22Rv1 (cell line): ENCODE results near the gene PIK3C3.

Source experiments
- H3K27ac ChIP-seq: fragments of 450-650 bp; 2 replicates; pipeline ENCODE4 v1.5.1; 2017
- ZFX ChIP-seq: fragments of 450-650 bp; IDR thresholded peaks from 2 replicates; pipeline ENCODE4 v1.6.1; 2017; ENCODE audit warnings: antibody characterized with exemption, borderline replicate concordance
- TF ChIP-seq, protein P1 (sequence below): fragments of 450-650 bp; IDR thresholded peaks from 2 replicates; pipeline ENCODE4 v1.5.1; 2017; ENCODE audit warnings: mild to moderate bottlenecking

PIK3C3 gene

DNA sequence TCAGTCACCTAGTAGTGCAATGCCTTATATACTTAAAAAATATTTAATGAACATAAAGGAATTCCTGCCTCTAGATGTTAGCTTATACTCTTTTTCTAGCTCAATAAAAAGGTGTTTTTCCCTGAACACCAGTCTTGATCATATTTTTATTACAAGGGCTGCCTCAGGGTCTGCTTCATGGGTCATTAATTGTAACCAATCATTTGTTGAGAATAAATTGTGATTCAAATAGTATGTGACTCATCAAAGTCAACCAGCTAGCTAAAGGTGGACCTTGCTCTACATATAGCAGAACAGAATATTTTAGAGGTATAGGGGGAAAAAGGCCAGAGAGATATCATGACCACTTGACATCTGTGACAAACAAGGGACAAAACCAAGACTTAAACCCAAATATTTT, 114.0 kb downstream of the PIK3C3 start:
- TF ChIP-seq ZFX, result no peak
- TF ChIP-seq, protein P1, sequence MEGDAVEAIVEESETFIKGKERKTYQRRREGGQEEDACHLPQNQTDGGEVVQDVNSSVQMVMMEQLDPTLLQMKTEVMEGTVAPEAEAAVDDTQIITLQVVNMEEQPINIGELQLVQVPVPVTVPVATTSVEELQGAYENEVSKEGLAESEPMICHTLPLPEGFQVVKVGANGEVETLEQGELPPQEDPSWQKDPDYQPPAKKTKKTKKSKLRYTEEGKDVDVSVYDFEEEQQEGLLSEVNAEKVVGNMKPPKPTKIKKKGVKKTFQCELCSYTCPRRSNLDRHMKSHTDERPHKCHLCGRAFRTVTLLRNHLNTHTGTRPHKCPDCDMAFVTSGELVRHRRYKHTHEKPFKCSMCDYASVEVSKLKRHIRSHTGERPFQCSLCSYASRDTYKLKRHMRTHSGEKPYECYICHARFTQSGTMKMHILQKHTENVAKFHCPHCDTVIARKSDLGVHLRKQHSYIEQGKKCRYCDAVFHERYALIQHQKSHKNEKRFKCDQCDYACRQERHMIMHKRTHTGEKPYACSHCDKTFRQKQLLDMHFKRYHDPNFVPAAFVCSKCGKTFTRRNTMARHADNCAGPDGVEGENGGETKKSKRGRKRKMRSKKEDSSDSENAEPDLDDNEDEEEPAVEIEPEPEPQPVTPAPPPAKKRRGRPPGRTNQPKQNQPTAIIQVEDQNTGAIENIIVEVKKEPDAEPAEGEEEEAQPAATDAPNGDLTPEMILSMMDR, result no peak
- no peak overlapping the region for H3K27ac ChIP-seq

DNA sequence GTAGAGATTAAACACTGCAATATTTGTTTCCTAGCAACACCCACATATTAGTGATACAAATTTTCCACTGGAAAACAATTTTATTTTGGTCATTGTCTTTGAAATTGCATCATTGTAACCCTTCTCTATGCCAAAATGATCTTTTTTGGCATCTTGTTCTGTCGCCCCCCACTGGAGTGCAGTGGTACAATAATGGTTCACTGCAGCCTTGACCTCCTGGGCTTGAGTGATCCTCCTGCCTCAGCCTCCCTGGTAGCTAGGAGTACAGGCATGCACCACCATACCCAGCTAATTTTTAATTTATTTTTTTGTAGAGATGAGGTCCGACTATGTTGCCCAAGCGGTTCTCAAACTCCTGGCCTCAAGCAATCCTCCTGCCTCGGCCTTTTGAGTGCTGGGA, 117.4 kb downstream of the PIK3C3 start:
- no peak overlapping the region for H3K27ac ChIP-seq
- TF ChIP-seq, protein P1, result peak; percentile 38
- no peak for TF ChIP-seq ZFX

DNA sequence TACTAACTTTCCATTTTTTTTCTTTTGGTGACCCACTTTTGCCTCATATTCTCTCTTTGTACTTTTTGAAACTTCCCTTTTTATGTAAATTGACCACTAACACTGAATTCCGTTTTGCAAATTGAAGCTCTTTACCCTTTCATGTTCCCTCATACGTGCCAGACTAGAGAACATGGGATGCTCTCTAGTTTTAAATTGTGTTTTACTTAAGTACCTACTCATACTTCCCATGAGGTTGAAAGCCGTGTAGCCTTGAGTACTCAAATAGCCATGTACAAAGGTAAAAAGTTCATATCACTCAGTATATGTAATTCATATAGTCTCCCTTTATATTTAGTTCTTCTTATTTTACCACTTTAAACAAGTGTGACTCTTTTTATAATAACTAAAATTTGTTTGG, 119.7 kb downstream of the PIK3C3 start:
- no peak for TF ChIP-seq ZFX
- TF ChIP-seq, protein P1, result no peak
- H3K27ac ChIP-seq, result no peak overlapping the region

DNA sequence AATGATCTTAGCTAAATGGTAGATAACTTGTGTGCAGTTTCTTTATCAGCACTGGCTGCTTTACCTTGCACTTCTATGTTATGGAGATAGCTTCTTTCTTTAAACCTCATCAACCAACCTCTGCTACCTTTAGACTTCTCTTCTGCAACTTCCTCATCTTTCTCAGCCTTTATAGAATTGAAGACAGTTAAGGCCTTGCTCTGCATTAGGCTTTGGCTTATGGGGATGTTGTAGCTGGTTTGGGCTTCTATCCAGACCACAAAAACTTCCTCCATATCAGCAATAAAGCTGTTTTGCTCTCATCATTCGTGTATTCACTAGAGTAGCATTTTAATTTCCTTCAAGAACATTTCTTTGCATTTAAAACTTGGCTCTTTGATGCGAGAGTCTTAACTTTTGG, 123.7 kb downstream of the PIK3C3 start:
- TF ChIP-seq, protein P1, result no peak
- no peak for TF ChIP-seq ZFX
- H3K27ac ChIP-seq, result no peak overlapping the region

DNA sequence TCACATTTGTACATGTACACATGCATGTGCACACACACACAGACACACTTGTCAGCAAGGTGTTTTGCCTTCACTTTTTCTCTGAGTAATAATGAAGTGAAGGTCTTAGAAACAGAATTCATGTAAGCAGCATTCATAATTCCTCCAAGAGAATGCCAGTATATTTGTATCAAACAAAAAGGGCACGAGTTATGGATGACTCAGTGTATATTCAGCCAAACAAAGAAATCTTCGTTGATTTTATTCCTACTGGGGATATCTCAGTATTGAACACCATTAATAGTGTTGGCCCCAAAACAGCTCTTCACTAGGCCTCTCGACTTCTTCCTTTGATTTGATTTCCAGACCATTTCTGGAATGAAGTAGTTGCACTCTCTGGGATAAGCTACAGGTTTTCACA, 125.3 kb downstream of the PIK3C3 start:
- H3K27ac ChIP-seq, result no peak overlapping the region
- no peak for TF ChIP-seq ZFX
- TF ChIP-seq, protein P1, result no peak

DNA sequence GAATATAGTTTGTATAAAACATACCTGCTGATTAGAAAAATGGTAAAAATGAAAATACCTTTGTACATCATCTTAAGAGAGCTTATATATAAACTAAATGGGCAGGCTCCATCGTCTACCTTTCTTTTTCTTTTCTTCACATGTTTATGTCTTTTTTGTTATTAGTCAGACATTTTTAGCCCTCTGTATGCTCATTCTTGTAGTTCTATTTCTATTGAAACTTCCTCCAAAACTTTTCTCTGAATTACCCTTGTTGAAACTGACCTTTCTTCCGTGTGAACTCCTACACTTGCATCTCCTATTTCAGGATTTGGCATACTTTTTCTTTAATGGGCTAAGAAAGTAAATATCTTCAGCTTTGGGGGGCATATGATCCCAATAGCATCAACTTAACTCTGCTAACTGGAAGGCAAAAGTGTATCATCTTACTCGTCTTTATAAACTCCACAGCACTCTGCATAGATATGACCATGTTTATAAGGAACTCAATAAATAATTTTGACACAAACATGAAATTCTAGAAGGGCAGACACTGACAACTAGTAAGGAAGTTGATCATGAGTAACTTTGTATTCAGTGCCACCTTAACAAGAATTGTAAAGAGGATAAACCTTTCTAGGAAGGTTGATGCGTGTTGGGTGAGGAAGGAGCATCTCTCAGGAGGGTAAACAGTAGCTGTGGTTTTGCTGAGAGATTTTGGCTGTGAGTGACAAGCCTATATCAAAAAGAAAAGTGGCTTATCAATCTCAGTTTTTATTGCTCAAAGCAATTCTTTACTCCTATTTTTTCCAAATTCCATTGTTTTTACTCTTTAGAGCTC, 127.6 kb downstream of the PIK3C3 start:
- no peak for TF ChIP-seq ZFX
- TF ChIP-seq, protein P1, result no peak
- H3K27ac ChIP-seq, result no peak overlapping the region

DNA sequence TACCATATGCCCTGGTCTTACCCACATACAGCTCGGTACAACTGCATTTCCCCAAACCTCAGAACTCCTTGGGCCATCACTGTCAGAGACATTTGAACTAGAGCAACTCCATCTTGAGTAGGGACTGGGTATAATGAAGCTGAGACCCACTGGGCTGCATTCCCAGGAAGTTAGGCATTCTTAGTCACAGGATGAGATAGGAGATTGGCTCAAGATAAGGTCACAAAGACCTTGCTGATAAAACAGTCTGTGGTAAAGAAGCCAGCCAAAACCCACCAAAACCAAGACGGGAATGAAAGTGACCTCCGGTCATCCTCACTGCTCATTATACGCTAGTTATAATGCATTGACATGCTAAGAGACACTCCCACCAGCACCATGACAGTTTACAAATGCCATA, 131.3 kb downstream of the PIK3C3 start:
- H3K27ac ChIP-seq, result no peak overlapping the region
- TF ChIP-seq ZFX, result no peak
- TF ChIP-seq, protein P1, result no peak
